CD4-positive, alpha-beta T cell treated with Interleukin-6 at 100 ng/mL for 8 hours (primary cell): ENCODE results near the gene UAP1L1.
A peak's percentile ranks its signal among the peaks of the same experiment; 100 is the strongest.

ENCODE experiments used
- DNase-seq: peaks from one replicate; pipeline ENCODE4 v3.0.0-alpha.2; 2020; ENCODE audit warnings: mixed read lengths, low spot score

Gene UAP1L1

GRCh38 chr9:137041124-137041523 is 36.2 kb upstream of the UAP1L1 start:
- no peak for DNase-seq

- no peak for DNase-seq
These were observed 34.3 kb upstream of the UAP1L1 start for GRCh38 chr9:137042751-137043727.

- no peak for DNase-seq
These were observed 33.3 kb upstream of the UAP1L1 start for GRCh38 chr9:137044037-137044436.

- DNase-seq = no peak
These were observed 32.7 kb upstream of the UAP1L1 start for GRCh38 chr9:137044502-137045177.

GRCh38 chr9:137045294-137046087 is 31.8 kb upstream of the UAP1L1 start:
- no peak for DNase-seq

GRCh38 chr9:137046088-137046787 is 31.1 kb upstream of the UAP1L1 start, which contains the start of gene NPDC1:
Gene NPDC1 (minus strand): TSS chr9:137046177. CDS start chr9:137045989, 188 bp downstream.
- DNase-seq = peak; percentile 76

- no peak for DNase-seq
These were observed 28.4 kb upstream of the UAP1L1 start for GRCh38 chr9:137048655-137049543.

- peak; percentile 44 for DNase-seq
These were observed 27.5 kb upstream of the UAP1L1 start for GRCh38 chr9:137049544-137050449.

- DNase-seq = no peak
These were observed 26.7 kb upstream of the UAP1L1 start for GRCh38 chr9:137050570-137050969.

GRCh38 chr9:137051145-137051724 is 26.1 kb upstream of the UAP1L1 start:
- DNase-seq = no peak

GRCh38 chr9:137052293-137052692 is 25.0 kb upstream of the UAP1L1 start:
- DNase-seq = no peak

GRCh38 chr9:137052998-137053943 is 24.0 kb upstream of the UAP1L1 start:
- DNase-seq = no peak

GRCh38 chr9:137053944-137054931 is 23.1 kb upstream of the UAP1L1 start, which contains the start of gene ENTPD2:
Gene ENTPD2 (minus strand): TSS chr9:137054061. CDS start chr9:137053997, 64 bp downstream.
- peak; percentile 31 for DNase-seq

- no peak for DNase-seq
These were observed 22.4 kb upstream of the UAP1L1 start for GRCh38 chr9:137054932-137055384.

GRCh38 chr9:137055385-137056364 is 21.6 kb upstream of the UAP1L1 start:
- DNase-seq = no peak
